Suprapubic skin (tissue), 4 donors: ENCODE results near the gene AUTS2.

ENCODE experiments used
- CTCF ChIP-seq, 2 donors: fragments of 200-600 bp in 1 of 2; fragments of 450-650 bp in 1 of 2; sonication (generic) in 1 of 2; IDR thresholded peaks; one replicate each; pipeline ENCODE4 v1.5.1; 2016 to 2019; ENCODE audit warnings: antibody characterized with exemption in 2 of 2, mild to moderate bottlenecking in 1 of 2, moderate library complexity in 1 of 2
- EP300 ChIP-seq: sonication (generic); formaldehyde crosslinking; IDR thresholded peaks from one replicate; pipeline ENCODE4 v1.6.1; 2017; ENCODE audit warnings: antibody characterized with exemption
- POLR2A ChIP-seq, 2 donors: fragments of 450-650 bp; IDR thresholded peaks; one replicate each; pipeline ENCODE4 v1.6.1; 2017; ENCODE audit warnings: antibody characterized with exemption in 2 of 2, mild to moderate bottlenecking in 2 of 2, moderate library complexity in 2 of 2
- POLR2AphosphoS5 ChIP-seq, 3 donors: sonication (generic); formaldehyde crosslinking; IDR thresholded peaks; one replicate each; pipeline ENCODE4 v1.6.1; 2017; ENCODE audit warnings: antibody characterized with exemption in 3 of 3

- TF ChIP-seq CTCF (IDR thresholded peaks at IDR 0.05) (no peak), POLR2AphosphoS5 (IDR thresholded peaks at IDR 0.05) (no peak), POLR2A (IDR thresholded peaks at IDR 0.05) (no peak), EP300 (no peak)
Observed at GRCh38 chr7:69818636-69819332, 220.5 kb downstream of the AUTS2 start.
